Upper lobe of right lung (tissue), 1 donor: Measurements from ENCODE around the gene HBB. TPM values are rescaled to one million over a fixed set of nuclear protein-coding genes. Genes with fewer than 3 reads are reported as not detected.

Experiments used
- ATAC-seq: fragments of 200-7000 bp; cut with Tn5 transposase; one replicate; pipeline ENCODE4 v1.9.1; 2020; ENCODE audit warnings: mild to moderate bottlenecking, moderate library complexity
- DNase-seq: peaks from one replicate; pipeline ENCODE4 v3.0.0-alpha.2; 2020
- H3K27ac ChIP-seq: fragments of 200-600 bp; one replicate; pipeline ENCODE4 v1.8.0; 2022
- H3K27me3 ChIP-seq: fragments of 200-600 bp; one replicate; pipeline ENCODE4 v1.8.0; 2022; ENCODE audit warnings: mild to moderate bottlenecking
- H3K36me3 ChIP-seq: fragments of 200-600 bp; one replicate; pipeline ENCODE4 v1.8.0; 2022
- H3K4me1 ChIP-seq: fragments of 200-600 bp; one replicate; pipeline ENCODE4 v1.8.0; 2022
- H3K4me3 ChIP-seq: fragments of 200-600 bp; one replicate; pipeline ENCODE4 v1.8.0; 2022; ENCODE audit warnings: mild to moderate bottlenecking
- H3K9me3 ChIP-seq: fragments of 200-600 bp; one replicate; pipeline ENCODE4 v1.8.0; 2022
- intact Hi-C: fragments of 100-400 bp; cut with DNase I; formaldehyde crosslinking; loops from one replicate; pipeline ENCODE4 v1.11.0; 2022
- total RNA-seq: library from RNA; stranded (reverse); fragmentation: NEBNext Ultra II Directional; extraction: Animal tissue kit (Norgen Biotek cat#: 25700); gene quantifications from one replicate; pipeline ENCODE4 v1.2.1, GENCODE V29; 2021
- TF ChIP-seq, protein P1 (sequence below): fragments of 200-600 bp; IDR thresholded peaks from one replicate; pipeline ENCODE4 v1.8.0; 2022; ENCODE audit warnings: antibody characterized with exemption
- donor health status: DM: no; HTN: yes; CAD: no; lungs with severe emphysema.

Gene HBB
- total RNA-seq, 1 donor from 2014 or later: 338 TPM

DNA sequence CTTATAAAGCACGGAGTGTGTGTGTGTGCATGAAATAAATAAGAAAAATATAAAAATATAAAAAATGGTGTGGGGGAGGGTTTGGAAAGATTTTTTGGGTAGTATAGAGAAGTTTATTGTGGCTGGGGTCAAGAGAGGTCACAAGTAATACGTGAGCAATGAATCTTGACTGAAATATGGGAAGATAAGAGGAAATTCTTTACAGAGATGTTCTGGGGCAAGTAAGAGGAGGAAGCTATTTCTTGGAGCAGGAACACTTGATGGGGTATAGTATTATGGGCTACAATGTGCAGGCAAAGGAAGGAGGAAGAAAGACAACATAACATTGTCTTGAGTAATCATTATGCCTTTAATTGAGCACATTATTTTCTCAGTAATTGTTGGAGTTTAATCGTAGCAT lies 5.3 kb upstream of the HBB start:
- no peaks in the 10 kb centered on the region for H3K27me3 ChIP-seq
- DNase-seq (no peak), ATAC-seq (no peak)
- H3K4me3 ChIP-seq: no peak overlapping the region
- no peaks in the 10 kb centered on the region for H3K4me1 ChIP-seq
- no peaks in the 10 kb centered on the region for H3K36me3 ChIP-seq
- H3K27ac ChIP-seq: no peak overlapping the region
- TF ChIP-seq, protein P1, sequence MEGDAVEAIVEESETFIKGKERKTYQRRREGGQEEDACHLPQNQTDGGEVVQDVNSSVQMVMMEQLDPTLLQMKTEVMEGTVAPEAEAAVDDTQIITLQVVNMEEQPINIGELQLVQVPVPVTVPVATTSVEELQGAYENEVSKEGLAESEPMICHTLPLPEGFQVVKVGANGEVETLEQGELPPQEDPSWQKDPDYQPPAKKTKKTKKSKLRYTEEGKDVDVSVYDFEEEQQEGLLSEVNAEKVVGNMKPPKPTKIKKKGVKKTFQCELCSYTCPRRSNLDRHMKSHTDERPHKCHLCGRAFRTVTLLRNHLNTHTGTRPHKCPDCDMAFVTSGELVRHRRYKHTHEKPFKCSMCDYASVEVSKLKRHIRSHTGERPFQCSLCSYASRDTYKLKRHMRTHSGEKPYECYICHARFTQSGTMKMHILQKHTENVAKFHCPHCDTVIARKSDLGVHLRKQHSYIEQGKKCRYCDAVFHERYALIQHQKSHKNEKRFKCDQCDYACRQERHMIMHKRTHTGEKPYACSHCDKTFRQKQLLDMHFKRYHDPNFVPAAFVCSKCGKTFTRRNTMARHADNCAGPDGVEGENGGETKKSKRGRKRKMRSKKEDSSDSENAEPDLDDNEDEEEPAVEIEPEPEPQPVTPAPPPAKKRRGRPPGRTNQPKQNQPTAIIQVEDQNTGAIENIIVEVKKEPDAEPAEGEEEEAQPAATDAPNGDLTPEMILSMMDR: no peak
- no peaks in the 10 kb centered on the region for H3K9me3 ChIP-seq
- intact Hi-C loops: no loop called here

DNA sequence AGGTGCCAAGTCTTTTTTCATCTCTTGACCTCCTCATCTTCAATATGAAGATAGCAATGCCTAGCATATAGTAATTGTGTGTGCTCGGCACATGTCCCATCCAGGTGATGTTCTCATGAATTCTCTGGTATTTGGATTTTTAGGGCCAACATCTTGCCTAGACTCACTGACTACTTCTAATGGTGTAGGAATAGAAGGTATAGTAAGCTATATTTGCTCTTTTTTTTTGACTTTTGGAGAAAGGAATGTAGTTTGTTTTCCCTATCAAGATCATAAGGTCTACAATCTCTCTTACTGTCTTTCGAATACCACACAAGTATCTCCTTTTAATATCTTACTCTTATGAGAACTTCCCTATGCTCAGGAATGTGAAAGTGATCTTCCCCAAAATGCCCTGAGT lies 4.2 kb upstream of the HBB start:
- H3K4me1 ChIP-seq: no peaks in the 10 kb centered on the region
- H3K4me3 ChIP-seq: no peak overlapping the region
- ATAC-seq (no peak), DNase-seq (no peak)
- H3K9me3 ChIP-seq: no peaks in the 10 kb centered on the region
- H3K27me3 ChIP-seq: no peaks in the 10 kb centered on the region
- no peaks in the 10 kb centered on the region for H3K36me3 ChIP-seq
- intact Hi-C loops: no loop called here
- TF ChIP-seq, protein P1: no peak
- H3K27ac ChIP-seq: no peak overlapping the region

DNA sequence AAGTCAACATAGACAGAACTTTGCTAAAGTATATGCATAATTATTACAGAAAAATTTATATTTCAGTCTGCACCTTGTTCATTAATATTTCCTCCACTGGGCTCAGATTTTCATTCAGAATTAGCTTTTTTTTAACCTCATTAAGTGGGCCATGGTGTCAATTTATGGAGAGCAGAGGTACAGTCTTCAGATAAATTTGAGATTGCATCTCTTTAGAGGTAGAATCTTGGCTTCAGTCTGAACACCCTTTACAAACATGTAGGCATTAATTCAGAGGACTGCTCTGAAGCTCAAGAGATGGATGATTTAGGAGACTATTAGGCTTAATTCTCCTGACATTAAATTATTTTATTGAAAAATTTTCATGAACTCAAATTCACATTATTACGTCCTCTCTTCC lies 3.4 kb upstream of the HBB start:
- H3K36me3 ChIP-seq: no peaks in the 10 kb centered on the region
- H3K4me1 ChIP-seq: no peaks in the 10 kb centered on the region
- TF ChIP-seq, protein P1: no peak
- H3K27me3 ChIP-seq: no peaks in the 10 kb centered on the region
- DNase-seq (no peak), ATAC-seq (no peak)
- H3K27ac ChIP-seq: no peak overlapping the region
- no peak overlapping the region for H3K4me3 ChIP-seq
- no peaks in the 10 kb centered on the region for H3K9me3 ChIP-seq
- intact Hi-C loops: no loop called here

DNA sequence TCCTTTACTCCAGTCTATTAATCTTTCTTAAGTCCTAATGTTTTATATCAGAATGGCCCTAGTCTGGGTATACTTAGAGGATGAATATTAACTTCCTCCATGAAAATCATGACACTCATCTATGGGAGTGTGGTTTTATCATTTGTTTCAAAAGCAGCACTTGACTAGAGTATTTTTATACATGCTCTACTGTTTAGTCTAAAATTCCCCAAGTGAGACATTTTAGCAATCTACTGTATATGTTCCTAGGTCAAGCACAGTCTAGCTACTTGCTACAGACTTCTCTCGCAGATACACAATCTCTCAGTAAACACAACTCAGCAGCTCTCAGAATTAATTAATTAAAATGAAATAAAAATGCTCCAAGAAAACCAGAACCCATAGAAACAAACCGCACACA lies 2.9 kb upstream of the HBB start:
- TF ChIP-seq, protein P1: no peak
- Histone ChIP-seq H3K36me3 (no peaks in the 10 kb centered on the region), H3K27ac (no peak overlapping the region), H3K9me3 (no peaks in the 10 kb centered on the region), H3K4me3 (no peak overlapping the region), H3K27me3 (no peaks in the 10 kb centered on the region), H3K4me1 (no peaks in the 10 kb centered on the region)
- no peak for DNase-seq
- no peak for ATAC-seq
- intact Hi-C loops: no loop called here

DNA sequence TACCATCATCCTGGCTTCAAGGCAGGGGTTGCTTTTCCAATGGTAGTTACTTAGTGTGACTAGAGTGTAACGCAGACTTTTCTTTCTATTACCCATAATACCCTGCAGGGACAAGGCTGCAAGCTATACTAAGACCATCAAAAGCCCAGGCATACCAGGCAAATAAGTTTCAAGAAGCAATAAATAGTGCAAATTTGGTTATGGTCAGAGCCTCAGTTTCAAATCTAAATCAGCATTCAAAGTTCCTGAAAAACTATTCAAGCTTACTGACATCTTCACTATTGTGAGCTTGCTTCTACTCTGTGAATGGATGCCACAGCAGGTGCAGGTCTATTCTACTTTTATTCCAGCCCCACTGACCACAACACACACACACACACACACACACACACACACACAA lies 2.5 kb upstream of the HBB start:
- H3K4me1 ChIP-seq: no peaks in the 10 kb centered on the region
- intact Hi-C loops: no loop called here
- no peak for DNase-seq
- no peak overlapping the region for H3K27ac ChIP-seq
- no peaks in the 10 kb centered on the region for H3K27me3 ChIP-seq
- H3K4me3 ChIP-seq: no peak overlapping the region
- H3K9me3 ChIP-seq: no peaks in the 10 kb centered on the region
- TF ChIP-seq, protein P1: no peak
- ATAC-seq: no peak
- H3K36me3 ChIP-seq: no peaks in the 10 kb centered on the region

DNA sequence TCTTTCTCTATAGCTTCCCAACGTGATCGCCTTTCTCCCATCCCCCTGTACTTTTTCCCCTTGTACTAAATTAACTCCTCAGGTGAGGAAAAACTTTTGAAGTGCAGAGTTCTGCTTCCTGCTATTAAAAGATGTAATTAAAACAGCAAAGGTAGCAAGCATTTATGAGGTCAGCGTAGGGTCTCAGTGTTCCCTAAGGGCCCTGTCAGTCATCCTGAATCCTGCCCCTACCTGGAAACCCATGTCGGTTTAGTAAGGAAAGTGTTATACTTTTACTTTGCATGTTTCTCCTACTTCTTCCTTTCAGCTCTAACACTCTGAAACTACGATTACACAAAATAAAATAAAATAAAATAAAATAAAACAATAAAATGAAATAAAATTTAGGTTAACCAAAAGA lies 1.3 kb upstream of the HBB start:
- no peak overlapping the region for H3K27ac ChIP-seq
- H3K36me3 ChIP-seq: no peaks in the 10 kb centered on the region
- H3K4me3 ChIP-seq: no peak overlapping the region
- H3K9me3 ChIP-seq: no peaks in the 10 kb centered on the region
- TF ChIP-seq, protein P1: no peak
- ATAC-seq (no peak), DNase-seq (no peak)
- H3K27me3 ChIP-seq: no peaks in the 10 kb centered on the region
- H3K4me1 ChIP-seq: no peaks in the 10 kb centered on the region
- intact Hi-C loops: no loop called here
